Astrocyte (in vitro differentiated cells and primary cell): ENCODE measurements around the gene MED27. TPM values are rescaled to one million over a fixed set of nuclear protein-coding genes. Genes with fewer than 3 reads are reported as not detected.

Experiments
- DNase-seq: peaks from one replicate; pipeline ENCODE4 v3.0.0-alpha.2; 2010; ENCODE audit warnings: low read depth
- FAIRE-seq: peaks from 2 replicates; lab custom pipeline; 2011; peaks lifted over from hg19 to GRCh38; lab: Jason Lieb, UNC
- H2AFZ ChIP-seq: 2 replicates; pipeline ENCODE4 v1.6.0; 2012; ENCODE audit warnings: low read depth, low read length, inconsistent platforms
- H3K27ac ChIP-seq: 2 replicates; pipeline ENCODE4 v1.5.1; 2011; ENCODE audit warnings: low read depth, low read length, inconsistent platforms
- H3K27me3 ChIP-seq: 2 replicates; pipeline ENCODE4 v1.6.0; 2011; ENCODE audit warnings: low read length, inconsistent platforms; ENCODE audit not compliant: insufficient read depth
- H3K36me3 ChIP-seq: 2 replicates; pipeline ENCODE4 v1.5.1; 2011; ENCODE audit warnings: low read length, inconsistent platforms; ENCODE audit not compliant: insufficient read depth
- H3K4me1 ChIP-seq: 2 replicates; pipeline ENCODE4 v1.5.1; 2011; ENCODE audit warnings: low read length, inconsistent platforms; ENCODE audit not compliant: insufficient read depth
- H3K4me2 ChIP-seq: 2 replicates; pipeline ENCODE4 v1.6.0; 2012; ENCODE audit warnings: low read length, inconsistent platforms
- H3K4me3 ChIP-seq: 2 replicates; pipeline ENCODE4 v1.5.1; 2011; ENCODE audit warnings: low read depth, mild to moderate bottlenecking, low read length, inconsistent platforms; ENCODE audit not compliant: insufficient read depth
- H3K79me2 ChIP-seq: 2 replicates; pipeline ENCODE4 v1.6.0; 2012; ENCODE audit warnings: mild to moderate bottlenecking, low read length, inconsistent platforms; ENCODE audit not compliant: insufficient read depth
- H3K9ac ChIP-seq: 2 replicates; pipeline ENCODE4 v1.6.0; 2012; ENCODE audit warnings: mild to moderate bottlenecking, low read length, inconsistent platforms
- H3K9me3 ChIP-seq: 2 replicates; pipeline ENCODE4 v1.5.1; 2012; ENCODE audit warnings: low read depth, mild to moderate bottlenecking, low read length, inconsistent platforms; ENCODE audit not compliant: insufficient read depth
- H4K20me1 ChIP-seq: 2 replicates; pipeline ENCODE4 v1.6.0; 2012; ENCODE audit warnings: low read length, inconsistent platforms; ENCODE audit not compliant: insufficient read depth
- H3K27ac Mint-ChIP-seq: one replicate; pipeline ENCODE4 v1.8.0; 2021; ENCODE audit warnings: mild to moderate bottlenecking, mixed read lengths; ENCODE audit not compliant: unreplicated experiment
- H3K27me3 Mint-ChIP-seq: one replicate; pipeline ENCODE4 v1.8.0; 2021; ENCODE audit warnings: low read depth, mixed read lengths; ENCODE audit not compliant: unreplicated experiment
- H3K36me3 Mint-ChIP-seq: one replicate; pipeline ENCODE4 v1.8.0; 2021; ENCODE audit warnings: low read depth, mixed read lengths; ENCODE audit not compliant: unreplicated experiment
- H3K4me1 Mint-ChIP-seq: one replicate; pipeline ENCODE4 v1.8.0; 2021; ENCODE audit warnings: low read depth, mixed read lengths; ENCODE audit not compliant: unreplicated experiment
- H3K4me3 Mint-ChIP-seq: one replicate; pipeline ENCODE4 v1.8.0; 2021; ENCODE audit warnings: mild to moderate bottlenecking, moderate library complexity, mixed read lengths; ENCODE audit not compliant: unreplicated experiment
- H3K9me3 Mint-ChIP-seq: one replicate; pipeline ENCODE4 v1.8.0; 2021; ENCODE audit warnings: mild to moderate bottlenecking, mixed read lengths; ENCODE audit not compliant: unreplicated experiment
- EZH2 ChIP-seq: IDR thresholded peaks from 2 replicates; pipeline ENCODE4 v1.6.1; 2012; ENCODE audit warnings: mild to moderate bottlenecking, low read length, inconsistent platforms; ENCODE audit not compliant: insufficient read depth
- total RNA-seq: library from RNA; stranded (reverse); gene quantifications from 2 replicates; pipeline ENCODE4 v1.2.1, GENCODE V29; 2021
- TF ChIP-seq, protein P1 (sequence below): IDR thresholded peaks from 2 replicates; pipeline ENCODE4 v1.5.1; 2011; ENCODE audit warnings: low read depth, mild to moderate bottlenecking, inconsistent platforms, low read length, moderate library complexity; ENCODE audit not compliant: insufficient read depth

The MED27 gene
- total RNA-seq, 1 donor from 2014 or later = 26.9 TPM

DNA sequence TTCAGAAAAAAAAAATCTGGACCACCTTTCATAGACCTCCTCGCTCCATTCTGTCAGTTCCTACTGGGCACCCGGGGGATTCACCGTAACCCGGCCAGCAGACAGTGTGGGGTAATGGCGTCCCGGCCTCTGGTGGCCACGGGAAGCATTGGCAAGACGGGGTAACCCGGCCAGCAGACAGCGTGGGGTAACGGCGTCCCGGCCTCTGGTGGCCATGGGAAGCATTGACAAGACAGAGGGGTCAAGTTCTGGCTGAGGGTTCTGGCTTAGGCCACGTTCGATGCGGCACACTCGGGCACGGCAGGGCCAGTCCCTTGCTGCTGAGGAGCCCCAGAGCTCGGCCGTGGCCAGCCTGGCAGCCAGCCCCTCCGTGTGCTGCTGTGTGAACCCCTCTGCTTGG lies 223.6 kb downstream of the MED27 start:
- H3K4me3 ChIP-seq = no peak overlapping the region
- no peak overlapping the region for H2AFZ ChIP-seq
- no peaks in the 10 kb centered on the region for H3K4me1 ChIP-seq
- peaks cover 4% of the 10 kb centered on the region for H4K20me1 ChIP-seq
- DNase-seq = no peak
- no peaks in the 10 kb centered on the region for H3K36me3 ChIP-seq
- H3K27me3 ChIP-seq = peaks cover 6% of the 10 kb centered on the region
- Mint-ChIP-seq H3K9me3 (no peaks in the 10 kb centered on the region), H3K4me1 (no peaks in the 10 kb centered on the region), H3K27ac (no peak overlapping the region), H3K4me3 (no peak overlapping the region), H3K36me3 (peaks cover 17% of the 10 kb centered on the region), H3K27me3 (peaks cover 34% of the 10 kb centered on the region)
- FAIRE-seq = no peak
- no peak overlapping the region for H3K27ac ChIP-seq
- no peak overlapping the region for H3K4me2 ChIP-seq
- H3K9me3 ChIP-seq = no peaks in the 10 kb centered on the region
- TF ChIP-seq EZH2 = no peak
- TF ChIP-seq, protein P1, sequence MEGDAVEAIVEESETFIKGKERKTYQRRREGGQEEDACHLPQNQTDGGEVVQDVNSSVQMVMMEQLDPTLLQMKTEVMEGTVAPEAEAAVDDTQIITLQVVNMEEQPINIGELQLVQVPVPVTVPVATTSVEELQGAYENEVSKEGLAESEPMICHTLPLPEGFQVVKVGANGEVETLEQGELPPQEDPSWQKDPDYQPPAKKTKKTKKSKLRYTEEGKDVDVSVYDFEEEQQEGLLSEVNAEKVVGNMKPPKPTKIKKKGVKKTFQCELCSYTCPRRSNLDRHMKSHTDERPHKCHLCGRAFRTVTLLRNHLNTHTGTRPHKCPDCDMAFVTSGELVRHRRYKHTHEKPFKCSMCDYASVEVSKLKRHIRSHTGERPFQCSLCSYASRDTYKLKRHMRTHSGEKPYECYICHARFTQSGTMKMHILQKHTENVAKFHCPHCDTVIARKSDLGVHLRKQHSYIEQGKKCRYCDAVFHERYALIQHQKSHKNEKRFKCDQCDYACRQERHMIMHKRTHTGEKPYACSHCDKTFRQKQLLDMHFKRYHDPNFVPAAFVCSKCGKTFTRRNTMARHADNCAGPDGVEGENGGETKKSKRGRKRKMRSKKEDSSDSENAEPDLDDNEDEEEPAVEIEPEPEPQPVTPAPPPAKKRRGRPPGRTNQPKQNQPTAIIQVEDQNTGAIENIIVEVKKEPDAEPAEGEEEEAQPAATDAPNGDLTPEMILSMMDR = no peak
- H3K79me2 ChIP-seq = no peaks in the 10 kb centered on the region
- no peak overlapping the region for H3K9ac ChIP-seq

DNA sequence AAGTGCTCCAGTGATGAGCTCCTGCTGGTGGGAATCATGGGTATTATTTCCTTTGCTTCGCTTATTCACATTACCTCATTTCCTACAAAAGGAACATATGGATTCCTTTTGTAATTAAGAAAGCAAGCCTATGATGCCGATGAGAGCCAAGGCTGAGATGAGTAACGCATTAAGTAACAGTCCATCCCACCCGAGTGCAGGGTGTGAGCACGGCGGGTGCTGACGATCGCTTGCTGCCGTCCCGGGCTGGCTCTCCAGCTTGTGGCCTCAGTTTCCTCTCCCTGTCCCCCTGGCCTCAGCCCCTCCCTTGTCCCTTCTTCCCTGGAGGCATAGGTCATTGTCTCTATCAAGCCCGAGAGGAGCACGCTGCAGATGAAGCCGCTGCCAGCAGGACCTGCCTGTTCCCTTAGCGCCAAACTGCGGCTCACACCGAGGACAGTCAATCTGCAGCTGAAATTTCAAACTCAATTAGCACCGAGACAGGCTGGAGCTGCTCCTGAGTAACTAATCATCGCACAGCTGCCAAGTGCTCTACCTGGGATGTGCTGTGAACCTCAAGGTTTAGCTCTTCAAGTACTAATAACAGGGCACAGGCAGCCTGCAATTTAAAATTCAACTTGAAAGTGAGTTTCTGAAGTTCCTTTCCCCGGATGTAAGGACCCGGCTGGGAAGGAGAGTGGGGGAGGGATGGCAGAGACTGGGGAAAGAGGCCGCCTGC lies 224.6 kb downstream of the MED27 start:
- Mint-ChIP-seq H3K4me3 (no peak overlapping the region), H3K4me1 (no peaks in the 10 kb centered on the region), H3K9me3 (no peaks in the 10 kb centered on the region), H3K27me3 (peaks cover 35% of the 10 kb centered on the region), H3K36me3 (peaks cover 11% of the 10 kb centered on the region), H3K27ac (no peak overlapping the region)
- Histone ChIP-seq H3K4me3 (no peak overlapping the region), H3K9me3 (no peaks in the 10 kb centered on the region), H3K27me3 (peaks cover 6% of the 10 kb centered on the region), H3K4me1 (no peaks in the 10 kb centered on the region), H3K9ac (no peak overlapping the region), H4K20me1 (peaks cover 4% of the 10 kb centered on the region), H3K27ac (no peak overlapping the region), H3K4me2 (peak overlapping the region; percentile 20), H2AFZ (no peak overlapping the region), H3K36me3 (no peaks in the 10 kb centered on the region), H3K79me2 (no peaks in the 10 kb centered on the region)
- peak; percentile 4 for DNase-seq
- TF ChIP-seq, protein P1 = no peak
- no peak for TF ChIP-seq EZH2
- no peak for FAIRE-seq

DNA sequence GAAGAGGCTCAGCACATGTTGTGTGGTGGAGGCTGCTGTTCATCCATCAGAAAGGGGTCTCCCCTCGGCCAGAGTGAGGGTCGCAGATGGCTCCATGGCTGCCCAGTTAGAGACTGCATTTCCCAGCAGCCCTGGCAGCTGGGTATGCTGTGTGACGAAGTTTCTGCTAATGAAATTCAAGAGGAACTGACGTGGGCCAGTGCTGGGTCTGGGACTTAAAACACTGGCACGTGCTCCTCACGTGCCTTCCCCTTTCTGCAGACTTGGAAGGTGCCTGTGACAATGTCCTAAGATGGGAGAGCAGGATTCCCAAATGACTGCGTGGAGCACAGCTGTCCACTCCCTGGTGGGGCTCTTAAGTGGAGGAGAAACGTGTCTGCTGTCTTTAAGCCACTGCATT lies 225.3 kb downstream of the MED27 start:
- Histone ChIP-seq H3K4me3 (no peak overlapping the region), H3K9ac (no peak overlapping the region), H3K79me2 (no peaks in the 10 kb centered on the region), H3K4me1 (no peaks in the 10 kb centered on the region), H3K27me3 (peaks cover 10% of the 10 kb centered on the region), H4K20me1 (peaks cover 4% of the 10 kb centered on the region), H3K27ac (no peak overlapping the region), H2AFZ (no peak overlapping the region), H3K4me2 (no peak overlapping the region), H3K36me3 (no peaks in the 10 kb centered on the region), H3K9me3 (no peaks in the 10 kb centered on the region)
- peaks cover 38% of the 10 kb centered on the region for H3K27me3 Mint-ChIP-seq
- H3K27ac Mint-ChIP-seq = no peak overlapping the region
- no peak for DNase-seq
- no peaks in the 10 kb centered on the region for H3K9me3 Mint-ChIP-seq
- H3K4me3 Mint-ChIP-seq = no peak overlapping the region
- FAIRE-seq = no peak
- TF ChIP-seq, protein P1 = no peak
- no peak for TF ChIP-seq EZH2
- peaks cover 3% of the 10 kb centered on the region for H3K36me3 Mint-ChIP-seq
- no peaks in the 10 kb centered on the region for H3K4me1 Mint-ChIP-seq
